PC-3 (cell line): Measurements from ENCODE around the gene GSTO1. TPM values are rescaled to one million over a fixed set of nuclear protein-coding genes. Genes with fewer than 3 reads are reported as not detected.

Experiments
- ATAC-seq: fragments of 200-7000 bp; cut with Tn5 transposase; 2 replicates; pipeline ENCODE4 v1.9.1; 2020; ENCODE audit warnings: mild to moderate bottlenecking, moderate library complexity
- BruUV-seq: library from RNA; stranded (reverse); fragments of 400-500 nt; replicated peaks from 2 replicates; lab custom pipeline; 2021; lab: Mats Ljungman, UMichigan
- CTCF ChIA-PET: fragments of 300-600 bp; sonication (Branson Sonifier 250); formaldehyde crosslinking; loops from one replicate; lab custom pipeline; 2022; ENCODE audit warnings: antibody characterized with exemption; lab: Charles Lee
- POLR2A ChIA-PET: fragments of 300-600 bp; sonication (Branson Sonifier 250); formaldehyde crosslinking; loops from one replicate; lab custom pipeline; 2022; ENCODE audit warnings: antibody characterized with exemption; ENCODE audit not compliant: unreplicated experiment; lab: Charles Lee
- DNase-seq: peaks from one replicate; pipeline ENCODE4 v3.0.0-alpha.2; 2015
- H2AFZ ChIP-seq: fragments of 300-600 bp; sonication (generic); 2 replicates; pipeline ENCODE4 v1.6.0; 2016; ENCODE audit warnings: antibody characterized with exemption, low read length
- H3F3A ChIP-seq: fragments of 300-600 bp; sonication (generic); one replicate; pipeline ENCODE4 v1.6.0; 2017; ENCODE audit warnings: antibody characterized with exemption, low read length, control low read depth, mild to moderate bottlenecking; ENCODE audit not compliant: unreplicated experiment
- H3K27ac ChIP-seq: fragments of 300-600 bp; sonication (generic); 2 replicates; pipeline ENCODE4 v1.5.1; 2016; ENCODE audit warnings: mild to moderate bottlenecking, low read length
- H3K27me3 ChIP-seq: fragments of 300-600 bp; sonication (generic); 2 replicates; pipeline ENCODE4 v1.6.1; 2016; ENCODE audit warnings: low read length, mixed read lengths
- H3K36me3 ChIP-seq: fragments of 300-600 bp; sonication (generic); 2 replicates; pipeline ENCODE4 v1.6.1; 2016; ENCODE audit warnings: low read depth, mixed run types, low read length, mixed read lengths
- H3K4me1 ChIP-seq: fragments of 300-600 bp; sonication (generic); 2 replicates; pipeline ENCODE4 v1.5.1; 2016; ENCODE audit warnings: low read length; ENCODE audit not compliant: insufficient read depth
- H3K4me2 ChIP-seq: fragments of 300-600 bp; sonication (generic); 2 replicates; pipeline ENCODE4 v1.6.0; 2016; ENCODE audit warnings: low read length
- H3K4me3 ChIP-seq: fragments of 300-600 bp; sonication (generic); 2 replicates; pipeline ENCODE4 v1.5.1; 2016; ENCODE audit warnings: mild to moderate bottlenecking, low read length, mixed read lengths
- H3K79me2 ChIP-seq: fragments of 300-600 bp; sonication (generic); 2 replicates; pipeline ENCODE4 v1.6.1; 2017; ENCODE audit warnings: low read length, mixed read lengths
- H3K9ac ChIP-seq: fragments of 300-600 bp; sonication (generic); 2 replicates; pipeline ENCODE4 v1.6.0; 2016; ENCODE audit warnings: mild to moderate bottlenecking, low read length
- H3K9me2 ChIP-seq: fragments of 300-600 bp; sonication (generic); replicated peaks from 2 replicates; pipeline ENCODE4 v1.6.1; 2016; ENCODE audit warnings: mixed run types, low read length, mixed read lengths
- H3K9me3 ChIP-seq: fragments of 300-600 bp; sonication (generic); 2 replicates; pipeline ENCODE4 v1.6.1; 2016; ENCODE audit warnings: low read length, mixed read lengths
- H4K20me1 ChIP-seq: fragments of 300-600 bp; sonication (generic); 2 replicates; pipeline ENCODE4 v1.6.1; 2016; ENCODE audit warnings: low read length, mixed read lengths
- CTCF ChIP-seq: fragments of 300-600 bp; sonication (generic); conservative IDR thresholded peaks from 2 replicates; pipeline ENCODE4 v1.5.1; 2017; ENCODE audit warnings: antibody characterized with exemption, low read depth, mild to moderate bottlenecking, low read length
- EZH2 ChIP-seq: fragments of 300-600 bp; sonication (generic); IDR thresholded peaks from one replicate; pipeline ENCODE4 v1.6.1; 2017; ENCODE audit warnings: antibody characterized with exemption, mild to moderate bottlenecking, low read length; ENCODE audit not compliant: unreplicated experiment
- EZH2phosphoT487 ChIP-seq: fragments of 300-600 bp; sonication (generic); IDR thresholded peaks from 2 replicates; pipeline ENCODE4 v1.6.1; 2018; ENCODE audit warnings: mild to moderate bottlenecking, antibody characterized with exemption, low read length, borderline replicate concordance
- intact Hi-C: fragments of 100-400 bp; cut with micrococcal nuclease; formaldehyde crosslinking; loops from 2 replicates; pipeline ENCODE4 v1.9.0; 2023
- total RNA-seq: library from RNA; depleted of rRNA; stranded (reverse); fragments of >200 nt; gene quantifications from 2 replicates; pipeline ENCODE4 v1.2.3, GENCODE V29; 2014

GSTO1 gene
- total RNA-seq, 1 experiment from 2014 or later, result 46.0 TPM

GRCh38 chr10:104309980-104310978 is 55.6 kb downstream of the GSTO1 start:
- Histone ChIP-seq H3K4me1 (peaks cover 21% of the 10 kb centered on the region), H3K4me3 (no peak overlapping the region), H4K20me1 (no peaks in the 10 kb centered on the region), H3K9me3 (no peaks in the 10 kb centered on the region), H3K27ac (peak overlapping the region; percentile 54), H3K27me3 (no peaks in the 10 kb centered on the region), H2AFZ (no peak overlapping the region), H3K9ac (no peak overlapping the region), H3K4me2 (peak overlapping the region; percentile 22; the same call in 1 of the 2 replicates), H3K9me2 (no peaks in the 10 kb centered on the region), H3K36me3 (peaks cover 17% of the 10 kb centered on the region), H3K79me2 (0 out of 2 replicates have a peak, but pooled peaks cover 9% of the 10 kb centered on the region), H3F3A (no peaks in the 10 kb centered on the region)
- ChIA-PET POLR2A (no interaction called here), CTCF (interaction anchor here (0.8 to 1.4 kb wide), 2 partner anchors 39 to 41 kb away, joined by 3 to 4 read pairs; no protein-coding TSS in a partner anchor)
- no peak for TF ChIP-seq CTCF
- no peak for TF ChIP-seq EZH2
- no peak for TF ChIP-seq EZH2phosphoT487
- peak; percentile 87 for ATAC-seq
- intact Hi-C loops, result loop anchor here (2.0 kb wide), 1 partner anchor 19 kb away; no protein-coding TSS in a partner anchor
- DNase-seq, result peak; percentile 77
- BruUV-seq, result no TSS peak

DNA sequence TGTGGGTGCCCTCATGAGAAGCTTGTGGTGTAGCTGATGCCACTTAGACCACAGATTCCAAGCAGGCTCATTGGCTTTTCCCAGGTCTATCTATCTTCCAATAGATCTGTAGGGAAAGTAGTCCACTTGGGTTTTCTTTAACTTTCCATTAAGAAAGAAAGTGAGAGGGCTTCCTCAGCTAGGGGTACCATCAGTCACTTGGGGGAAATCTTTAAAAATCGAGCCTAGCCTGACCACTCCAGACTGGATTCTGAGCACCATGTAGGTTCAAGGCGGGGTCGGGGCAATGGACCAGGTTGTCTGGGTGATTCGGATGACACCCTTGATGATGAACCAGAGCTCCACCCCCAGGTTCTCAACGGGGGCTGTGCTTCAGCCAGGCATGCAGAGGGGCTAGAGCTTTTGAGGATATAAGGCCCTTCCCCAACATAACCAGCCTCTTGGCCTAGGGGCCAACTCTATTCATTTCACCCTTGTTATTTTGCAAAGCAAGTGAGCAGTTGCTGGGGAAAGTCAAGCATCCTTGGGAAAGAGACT is 56.6 kb downstream of the GSTO1 start:
- Histone ChIP-seq H3K9me2 (no peaks in the 10 kb centered on the region), H3K4me1 (peaks cover 14% of the 10 kb centered on the region), H3K9ac (no peak overlapping the region), H3K9me3 (no peaks in the 10 kb centered on the region), H3K79me2 (peaks cover 14% of the 10 kb centered on the region), H3K36me3 (peaks cover 17% of the 10 kb centered on the region), H4K20me1 (no peaks in the 10 kb centered on the region), H3K27me3 (no peaks in the 10 kb centered on the region), H3K4me2 (no peak overlapping the region), H2AFZ (no peak overlapping the region), H3K4me3 (no peak overlapping the region), H3F3A (no peaks in the 10 kb centered on the region), H3K27ac (no peak overlapping the region)
- ChIA-PET CTCF (no interaction called here), POLR2A (no interaction called here)
- ATAC-seq, result no peak
- no peak for DNase-seq
- BruUV-seq, result no TSS peak
- intact Hi-C loops, result loop anchor here (2.0 kb wide), 1 partner anchor 18 kb away; no protein-coding TSS in a partner anchor
- TF ChIP-seq CTCF (no peak), EZH2phosphoT487 (no peak), EZH2 (no peak)
